HepG2 (cell line): ENCODE data around the gene FITM1. TPM values are rescaled to one million over a fixed set of nuclear protein-coding genes. Genes with fewer than 3 reads are reported as not detected.

Experiments used
- BRD4 ChIP-seq: sonication (generic); formaldehyde crosslinking; IDR thresholded peaks from 2 replicates; pipeline ENCODE4 v1.4.0; 2020; ENCODE audit warnings: missing genetic modification reagents
- CREB1 ChIP-seq, 2 experiments: fragments of 450-650 bp in 1 of 2; IDR thresholded peaks; 2 replicates each; pipeline ENCODE4 v1.6.1; 2016 to 2017; ENCODE audit warnings: control low read depth in 1 of 2, mild to moderate bottlenecking in 1 of 2, missing compliant biosample characterization in 1 of 2, missing genetic modification characterization in 1 of 2
- MTA1 ChIP-seq: sonication (generic); formaldehyde crosslinking; IDR thresholded peaks from 2 replicates; pipeline ENCODE4 v1.4.0; 2020; ENCODE audit warnings: missing genetic modification reagents, mild to moderate bottlenecking, borderline replicate concordance
- NBN ChIP-seq: fragments of 450-650 bp; conservative IDR thresholded peaks from 2 replicates; pipeline ENCODE4 v1.6.1; 2017
- SMARCE1 ChIP-seq: fragments of 450-650 bp; IDR thresholded peaks from 2 replicates; pipeline ENCODE4 v1.6.1; 2017; ENCODE audit warnings: borderline replicate concordance
- SUZ12 ChIP-seq: fragments of 150-350 bp; IDR thresholded peaks from 2 replicates; pipeline ENCODE4 v1.6.1; 2014; ENCODE audit warnings: low read depth, low read length
- ZNF674 ChIP-seq: sonication (generic); formaldehyde crosslinking; IDR thresholded peaks from 2 replicates; pipeline ENCODE4 v1.5.0; 2020; ENCODE audit warnings: low read depth, mild to moderate bottlenecking, missing genetic modification reagents
- ZNF780A ChIP-seq: sonication (generic); formaldehyde crosslinking; IDR thresholded peaks from 2 replicates; pipeline ENCODE4 v1.8.0; 2022; ENCODE audit warnings: mild to moderate bottlenecking, missing genetic modification reagents, moderate library complexity
- polyA plus RNA-seq, 8 experiments: library from polyadenylated mRNA; depleted of rRNA in 3 of 8; stranded (reverse) in 7 of 8; unstranded in 1 of 8; fragments of >200 nt; fragmentation: Illumina TruSeq in 4 of 8; extraction: Trizol in 4 of 8; gene quantifications; 2 replicates each; pipeline versions ENCODE4 v1.2.1 to v1.2.3, GENCODE V29; 2011 to 2016; ENCODE audit warnings: low read depth in 4 of 8, missing spikeins in 1 of 8, mixed read lengths in 1 of 8; ENCODE audit not compliant: insufficient read depth in 1 of 8
- total RNA-seq, 5 experiments: library from RNA; depleted of rRNA; stranded (reverse); fragments of >200 nt; fragmentation: Illumina TruSeq; extraction: Trizol; gene quantifications; 2 replicates each; pipeline ENCODE4 v1.2.3, GENCODE V29; 2016; ENCODE audit warnings: low read depth in 1 of 5
- TF ChIP-seq, protein P1 (sequence below): IDR thresholded peaks from 2 replicates; pipeline ENCODE4 v1.6.1; 2016; ENCODE audit warnings: mild to moderate bottlenecking
- TF ChIP-seq, protein P2 (sequence below): sonication (generic); formaldehyde crosslinking; IDR thresholded peaks from 2 replicates; pipeline ENCODE4 v1.9.0; 2021; ENCODE audit warnings: missing genetic modification reagents, borderline replicate concordance
- TF ChIP-seq, protein P3 (sequence below): sonication (generic); formaldehyde crosslinking; IDR thresholded peaks from 2 replicates; pipeline ENCODE4 v1.5.0; 2020; ENCODE audit warnings: mild to moderate bottlenecking, missing genetic modification reagents, borderline replicate concordance
- TF ChIP-seq, protein P4 (sequence below): sonication (generic); formaldehyde crosslinking; IDR thresholded peaks from 2 replicates; pipeline ENCODE4 v1.4.0; 2020; ENCODE audit warnings: missing genetic modification reagents
- TF ChIP-seq, protein P5 (sequence below): sonication (generic); formaldehyde crosslinking; IDR thresholded peaks from 2 replicates; pipeline ENCODE4 v1.4.0; 2020; ENCODE audit warnings: missing genetic modification reagents, borderline replicate concordance
- TF ChIP-seq, protein P6 (sequence below): sonication (generic); formaldehyde crosslinking; IDR thresholded peaks from 2 replicates; pipeline ENCODE4 v1.4.0; 2020; ENCODE audit warnings: missing genetic modification reagents
- TF ChIP-seq, protein P7 (sequence below): sonication (generic); formaldehyde crosslinking; IDR thresholded peaks from 2 replicates; pipeline ENCODE4 v1.5.0; 2020; ENCODE audit warnings: missing genetic modification reagents

Gene FITM1
- total and polyA plus RNA-seq, 2 of the 13 experiments (the other 11 are each of a cell fraction or from before 2014, with no cell fraction given), result 2.7 to 5.8 TPM

DNA sequence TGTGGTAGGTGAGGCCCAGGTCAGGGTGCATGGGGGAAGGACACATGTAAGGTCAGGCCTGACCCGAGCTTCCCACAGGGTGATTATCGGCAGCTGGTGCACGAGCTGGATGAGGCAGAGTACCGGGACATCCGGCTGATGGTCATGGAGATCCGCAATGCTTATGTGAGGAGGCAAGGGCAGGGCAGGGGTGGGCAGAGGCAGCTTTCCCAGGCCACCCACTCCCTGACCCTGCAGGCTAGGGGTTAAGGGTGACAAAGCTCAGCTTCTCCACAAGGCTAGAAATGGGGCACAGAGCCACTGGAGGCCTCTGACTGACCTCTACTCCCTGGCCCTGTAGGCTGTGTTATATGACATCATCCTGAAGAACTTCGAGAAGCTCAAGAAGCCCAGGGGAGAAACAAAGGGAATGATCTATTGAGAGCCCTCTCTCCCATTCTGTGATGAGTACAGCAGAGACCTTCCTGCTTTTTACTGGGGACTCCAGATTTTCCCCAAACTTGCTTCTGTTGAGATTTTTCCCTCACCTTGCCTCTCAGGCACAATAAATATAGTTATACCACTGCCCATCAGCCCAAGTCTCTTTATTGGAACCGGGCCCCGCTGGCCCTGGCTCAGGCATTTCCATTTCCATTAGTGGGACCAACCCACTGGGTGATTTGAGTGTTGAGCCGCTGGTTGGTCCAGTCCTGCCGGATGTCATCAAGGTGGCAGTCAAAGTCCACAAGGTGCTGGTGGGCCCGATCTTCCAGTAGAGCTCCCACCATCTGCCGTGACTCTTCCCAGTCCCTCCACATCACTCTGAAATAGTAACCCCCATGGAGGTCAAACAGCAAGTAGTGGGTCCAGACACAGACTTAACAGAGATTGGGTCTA, 8.2 kb downstream of the FITM1 start (continued):
- TF ChIP-seq, protein P1, sequence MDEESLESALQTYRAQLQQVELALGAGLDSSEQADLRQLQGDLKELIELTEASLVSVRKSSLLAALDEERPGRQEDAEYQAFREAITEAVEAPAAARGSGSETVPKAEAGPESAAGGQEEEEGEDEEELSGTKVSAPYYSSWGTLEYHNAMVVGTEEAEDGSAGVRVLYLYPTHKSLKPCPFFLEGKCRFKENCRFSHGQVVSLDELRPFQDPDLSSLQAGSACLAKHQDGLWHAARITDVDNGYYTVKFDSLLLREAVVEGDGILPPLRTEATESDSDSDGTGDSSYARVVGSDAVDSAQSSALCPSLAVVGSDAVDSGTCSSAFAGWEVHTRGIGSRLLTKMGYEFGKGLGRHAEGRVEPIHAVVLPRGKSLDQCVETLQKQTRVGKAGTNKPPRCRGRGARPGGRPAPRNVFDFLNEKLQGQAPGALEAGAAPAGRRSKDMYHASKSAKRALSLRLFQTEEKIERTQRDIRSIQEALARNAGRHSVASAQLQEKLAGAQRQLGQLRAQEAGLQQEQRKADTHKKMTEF (CRISPR knock-in tag), result peak; percentile 57; the same call in 1 of the 2 replicates
- no peak for TF ChIP-seq SMARCE1
- TF ChIP-seq NBN, result no peak
- TF ChIP-seq, protein P2, sequence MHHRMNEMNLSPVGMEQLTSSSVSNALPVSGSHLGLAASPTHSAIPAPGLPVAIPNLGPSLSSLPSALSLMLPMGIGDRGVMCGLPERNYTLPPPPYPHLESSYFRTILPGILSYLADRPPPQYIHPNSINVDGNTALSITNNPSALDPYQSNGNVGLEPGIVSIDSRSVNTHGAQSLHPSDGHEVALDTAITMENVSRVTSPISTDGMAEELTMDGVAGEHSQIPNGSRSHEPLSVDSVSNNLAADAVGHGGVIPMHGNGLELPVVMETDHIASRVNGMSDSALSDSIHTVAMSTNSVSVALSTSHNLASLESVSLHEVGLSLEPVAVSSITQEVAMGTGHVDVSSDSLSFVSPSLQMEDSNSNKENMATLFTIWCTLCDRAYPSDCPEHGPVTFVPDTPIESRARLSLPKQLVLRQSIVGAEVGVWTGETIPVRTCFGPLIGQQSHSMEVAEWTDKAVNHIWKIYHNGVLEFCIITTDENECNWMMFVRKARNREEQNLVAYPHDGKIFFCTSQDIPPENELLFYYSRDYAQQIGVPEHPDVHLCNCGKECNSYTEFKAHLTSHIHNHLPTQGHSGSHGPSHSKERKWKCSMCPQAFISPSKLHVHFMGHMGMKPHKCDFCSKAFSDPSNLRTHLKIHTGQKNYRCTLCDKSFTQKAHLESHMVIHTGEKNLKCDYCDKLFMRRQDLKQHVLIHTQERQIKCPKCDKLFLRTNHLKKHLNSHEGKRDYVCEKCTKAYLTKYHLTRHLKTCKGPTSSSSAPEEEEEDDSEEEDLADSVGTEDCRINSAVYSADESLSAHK (CRISPR knock-in tag), result no peak
- TF ChIP-seq ZNF780A, result no peak
- TF ChIP-seq BRD4 (CRISPR knock-in tag), result no peak
- TF ChIP-seq ZNF674, result no peak
- TF ChIP-seq SUZ12, result no peak
- TF ChIP-seq, protein P3, sequence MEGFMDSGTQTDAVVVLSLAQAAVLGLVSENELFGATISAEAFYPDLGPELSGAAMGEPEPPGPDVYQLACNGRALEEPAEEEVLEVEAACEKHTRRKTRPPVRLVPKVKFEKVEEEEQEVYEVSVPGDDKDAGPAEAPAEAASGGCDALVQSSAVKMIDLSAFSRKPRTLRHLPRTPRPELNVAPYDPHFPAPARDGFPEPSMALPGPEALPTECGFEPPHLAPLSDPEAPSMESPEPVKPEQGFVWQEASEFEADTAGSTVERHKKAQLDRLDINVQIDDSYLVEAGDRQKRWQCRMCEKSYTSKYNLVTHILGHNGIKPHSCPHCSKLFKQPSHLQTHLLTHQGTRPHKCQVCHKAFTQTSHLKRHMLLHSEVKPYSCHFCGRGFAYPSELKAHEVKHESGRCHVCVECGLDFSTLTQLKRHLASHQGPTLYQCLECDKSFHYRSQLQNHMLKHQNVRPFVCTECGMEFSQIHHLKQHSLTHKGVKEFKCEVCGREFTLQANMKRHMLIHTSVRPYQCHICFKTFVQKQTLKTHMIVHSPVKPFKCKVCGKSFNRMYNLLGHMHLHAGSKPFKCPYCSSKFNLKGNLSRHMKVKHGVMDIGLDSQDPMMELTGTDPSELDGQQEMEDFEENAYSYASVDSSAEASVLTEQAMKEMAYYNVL (CRISPR knock-in tag), result no peak
- TF ChIP-seq MTA1, result peak; percentile 49; the same call in 1 of the 2 replicates
- TF ChIP-seq, protein P4, sequence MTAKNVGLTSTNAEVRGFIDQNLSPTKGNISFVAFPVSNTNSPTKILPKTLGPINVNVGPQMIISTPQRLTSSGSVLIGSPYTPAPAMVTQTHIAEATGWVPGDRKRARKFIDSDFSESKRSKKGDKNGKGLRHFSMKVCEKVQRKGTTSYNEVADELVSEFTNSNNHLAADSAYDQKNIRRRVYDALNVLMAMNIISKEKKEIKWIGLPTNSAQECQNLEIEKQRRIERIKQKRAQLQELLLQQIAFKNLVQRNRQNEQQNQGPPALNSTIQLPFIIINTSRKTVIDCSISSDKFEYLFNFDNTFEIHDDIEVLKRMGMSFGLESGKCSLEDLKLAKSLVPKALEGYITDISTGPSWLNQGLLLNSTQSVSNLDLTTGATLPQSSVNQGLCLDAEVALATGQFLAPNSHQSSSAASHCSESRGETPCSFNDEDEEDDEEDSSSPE (CRISPR knock-in tag), result no peak
- TF ChIP-seq, protein P5, sequence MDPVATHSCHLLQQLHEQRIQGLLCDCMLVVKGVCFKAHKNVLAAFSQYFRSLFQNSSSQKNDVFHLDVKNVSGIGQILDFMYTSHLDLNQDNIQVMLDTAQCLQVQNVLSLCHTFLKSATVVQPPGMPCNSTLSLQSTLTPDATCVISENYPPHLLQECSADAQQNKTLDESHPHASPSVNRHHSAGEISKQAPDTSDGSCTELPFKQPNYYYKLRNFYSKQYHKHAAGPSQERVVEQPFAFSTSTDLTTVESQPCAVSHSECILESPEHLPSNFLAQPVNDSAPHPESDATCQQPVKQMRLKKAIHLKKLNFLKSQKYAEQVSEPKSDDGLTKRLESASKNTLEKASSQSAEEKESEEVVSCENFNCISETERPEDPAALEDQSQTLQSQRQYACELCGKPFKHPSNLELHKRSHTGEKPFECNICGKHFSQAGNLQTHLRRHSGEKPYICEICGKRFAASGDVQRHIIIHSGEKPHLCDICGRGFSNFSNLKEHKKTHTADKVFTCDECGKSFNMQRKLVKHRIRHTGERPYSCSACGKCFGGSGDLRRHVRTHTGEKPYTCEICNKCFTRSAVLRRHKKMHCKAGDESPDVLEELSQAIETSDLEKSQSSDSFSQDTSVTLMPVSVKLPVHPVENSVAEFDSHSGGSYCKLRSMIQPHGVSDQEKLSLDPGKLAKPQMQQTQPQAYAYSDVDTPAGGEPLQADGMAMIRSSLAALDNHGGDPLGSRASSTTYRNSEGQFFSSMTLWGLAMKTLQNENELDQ (CRISPR knock-in tag), result no peak
- TF ChIP-seq, protein P6, sequence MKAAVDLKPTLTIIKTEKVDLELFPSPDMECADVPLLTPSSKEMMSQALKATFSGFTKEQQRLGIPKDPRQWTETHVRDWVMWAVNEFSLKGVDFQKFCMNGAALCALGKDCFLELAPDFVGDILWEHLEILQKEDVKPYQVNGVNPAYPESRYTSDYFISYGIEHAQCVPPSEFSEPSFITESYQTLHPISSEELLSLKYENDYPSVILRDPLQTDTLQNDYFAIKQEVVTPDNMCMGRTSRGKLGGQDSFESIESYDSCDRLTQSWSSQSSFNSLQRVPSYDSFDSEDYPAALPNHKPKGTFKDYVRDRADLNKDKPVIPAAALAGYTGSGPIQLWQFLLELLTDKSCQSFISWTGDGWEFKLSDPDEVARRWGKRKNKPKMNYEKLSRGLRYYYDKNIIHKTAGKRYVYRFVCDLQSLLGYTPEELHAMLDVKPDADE (CRISPR knock-in tag), result no peak
- TF ChIP-seq, protein P7, sequence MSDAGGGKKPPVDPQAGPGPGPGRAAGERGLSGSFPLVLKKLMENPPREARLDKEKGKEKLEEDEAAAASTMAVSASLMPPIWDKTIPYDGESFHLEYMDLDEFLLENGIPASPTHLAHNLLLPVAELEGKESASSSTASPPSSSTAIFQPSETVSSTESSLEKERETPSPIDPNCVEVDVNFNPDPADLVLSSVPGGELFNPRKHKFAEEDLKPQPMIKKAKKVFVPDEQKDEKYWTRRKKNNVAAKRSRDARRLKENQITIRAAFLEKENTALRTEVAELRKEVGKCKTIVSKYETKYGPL, result no peak
- TF ChIP-seq CREB1 (IDR thresholded peaks at IDR 0.05), result peak; percentile 15; the same call in 1 of the 2 replicates
- no peak for TF ChIP-seq CREB1 (CRISPR knock-in tag; IDR thresholded peaks at IDR 0.05)
